Stimulated activated CD4-positive, alpha-beta T cell treated with anti-CD3 and anti-CD28 coated beads, Interleukin-4, amount 100 ng/mL, for 4 hours (primary cell): ENCODE measurements around the gene ZBTB38.

Experiments used
- DNase-seq, 2 experiments: peaks; one replicate each; pipeline ENCODE4 v3.0.0-alpha.2; 2020

Gene ZBTB38

DNA sequence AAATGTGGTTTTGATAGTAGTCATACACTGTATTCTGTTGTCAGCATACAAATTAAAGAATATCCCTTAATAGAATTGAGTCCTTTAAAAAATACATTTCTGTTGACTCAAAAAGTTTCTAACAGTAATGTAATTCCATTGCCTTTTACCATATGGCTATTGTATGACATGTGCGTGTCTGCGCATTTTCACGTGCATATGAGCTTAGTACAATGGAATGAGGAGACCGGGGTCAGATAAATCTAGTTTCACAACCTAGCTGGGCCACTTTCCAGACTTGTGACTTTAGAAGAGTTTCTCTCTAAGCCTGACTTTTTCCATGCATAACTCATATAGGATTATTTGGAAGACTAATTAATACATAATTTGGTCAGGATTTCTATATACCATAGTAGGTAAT lies 38.7 kb downstream of the ZBTB38 start:
- DNase-seq, result no peak

DNA sequence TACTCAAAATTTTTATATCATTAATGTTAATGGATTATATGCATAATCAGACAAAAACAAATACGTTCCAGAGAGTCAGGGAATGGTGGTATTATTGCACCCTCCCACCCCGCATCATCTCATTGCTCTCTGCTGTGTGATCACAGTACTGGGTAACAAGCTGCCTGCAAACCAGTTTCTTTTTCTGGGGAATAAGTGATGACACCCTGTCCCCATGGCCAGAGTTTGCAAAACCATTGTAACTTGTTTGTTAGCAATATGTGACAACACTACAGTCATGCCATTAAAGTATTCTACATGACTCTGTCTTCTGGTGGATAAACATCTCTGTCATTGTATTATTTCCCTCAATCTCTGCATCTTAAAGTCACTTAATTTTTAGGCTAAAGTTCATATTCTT lies 39.5 kb downstream of the ZBTB38 start:
- DNase-seq, result no peak

DNA sequence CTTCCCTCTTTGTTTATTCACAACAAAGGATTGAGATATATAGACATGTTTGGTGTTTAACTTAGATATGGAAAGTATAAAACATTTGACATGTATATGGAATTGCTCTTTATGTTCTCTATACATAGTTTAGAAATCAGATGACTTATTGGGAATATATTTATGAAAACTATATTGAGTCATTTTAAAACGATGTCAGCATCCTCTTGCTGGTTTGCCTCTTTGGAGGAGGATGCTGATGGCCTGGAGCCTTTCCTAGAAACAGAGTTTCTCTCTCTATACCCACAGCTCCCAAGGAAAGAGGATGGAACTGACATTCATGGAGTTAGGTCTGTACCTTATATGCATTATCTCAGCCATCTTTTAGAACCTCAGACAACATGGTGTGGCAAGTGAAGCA lies 40.3 kb downstream of the ZBTB38 start:
- DNase-seq, result no peak

DNA sequence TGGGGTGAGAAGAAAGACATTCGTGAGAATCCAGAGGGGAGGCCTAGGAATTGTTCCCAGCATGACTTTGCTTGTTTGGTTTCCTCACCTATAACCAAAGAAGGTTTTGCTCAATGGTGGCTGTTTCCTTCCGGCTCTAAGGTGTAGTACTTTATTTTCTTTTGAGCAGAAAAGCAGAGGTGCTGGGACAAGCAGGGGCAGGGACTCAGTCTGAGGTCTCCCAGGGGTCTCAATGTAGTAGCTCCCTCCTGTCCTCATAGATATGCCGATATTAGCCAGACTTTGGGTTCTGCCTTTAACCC lies 41.6 kb downstream of the ZBTB38 start:
- DNase-seq, result no peak

DNA sequence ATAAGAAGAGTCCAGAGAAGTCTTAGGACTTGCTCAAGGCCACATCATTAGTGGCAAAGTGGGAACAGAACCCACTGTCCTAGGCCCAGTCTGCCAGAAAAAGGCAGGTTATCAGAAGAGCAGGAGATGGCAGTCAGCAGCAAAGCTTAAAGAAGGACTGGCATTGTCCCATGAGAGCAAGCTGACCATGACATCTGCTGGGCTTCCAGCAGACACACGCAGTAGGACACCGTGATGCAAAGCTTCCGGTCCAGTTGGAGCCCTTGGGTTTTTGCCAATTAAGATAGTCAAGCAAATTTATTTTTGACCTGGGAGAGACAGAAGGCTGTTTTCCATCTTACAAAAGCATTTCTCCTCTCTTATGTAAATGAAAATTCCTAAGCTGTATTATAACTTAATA lies 42.1 kb downstream of the ZBTB38 start:
- DNase-seq, result no peak

DNA sequence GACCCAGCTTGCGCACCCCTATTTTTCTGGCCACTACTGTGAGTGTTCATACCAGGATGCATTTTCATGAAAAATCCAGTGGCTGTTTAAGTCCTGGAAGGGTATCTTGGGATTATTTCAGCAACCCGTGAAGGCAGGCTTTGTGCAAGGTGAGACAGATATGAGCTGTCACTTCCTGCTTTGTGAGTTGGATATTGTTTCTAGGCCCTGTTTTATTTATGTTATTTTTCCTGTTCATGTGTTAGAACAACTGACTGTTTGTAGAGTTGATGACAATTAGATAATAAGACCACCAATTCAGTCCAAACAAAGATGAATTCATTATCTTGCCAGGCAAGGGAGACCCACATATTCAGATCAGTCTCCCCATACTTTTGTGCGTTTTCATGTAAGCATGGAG lies 42.5 kb downstream of the ZBTB38 start:
- DNase-seq, result no peak

DNA sequence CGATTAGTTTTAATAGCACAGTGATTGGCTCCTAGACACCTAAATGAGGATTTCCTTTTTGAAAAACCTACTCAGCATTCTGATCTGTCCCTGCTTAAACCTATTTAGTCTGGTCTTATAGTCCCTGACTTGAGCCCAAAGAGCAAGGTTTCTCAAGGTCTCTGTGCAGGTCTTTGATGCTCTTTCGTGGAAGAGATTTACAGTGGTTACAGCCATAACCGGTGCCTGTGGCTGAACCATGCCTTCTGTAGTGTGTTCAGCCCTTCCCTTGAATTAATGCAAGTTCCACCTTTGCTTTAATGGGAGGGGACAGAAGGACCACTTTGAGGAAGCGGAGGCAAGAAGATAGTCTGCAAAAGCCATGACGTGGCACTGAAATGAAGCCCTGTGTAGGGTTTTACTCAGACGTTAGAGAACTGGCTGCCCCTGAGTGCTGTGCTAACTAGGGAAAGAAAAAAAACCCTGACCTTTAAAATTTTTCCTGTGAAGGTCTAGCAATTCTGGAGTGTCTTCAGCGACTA lies 43.0 kb downstream of the ZBTB38 start:
- DNase-seq, result peak; percentile 12 to 43

DNA sequence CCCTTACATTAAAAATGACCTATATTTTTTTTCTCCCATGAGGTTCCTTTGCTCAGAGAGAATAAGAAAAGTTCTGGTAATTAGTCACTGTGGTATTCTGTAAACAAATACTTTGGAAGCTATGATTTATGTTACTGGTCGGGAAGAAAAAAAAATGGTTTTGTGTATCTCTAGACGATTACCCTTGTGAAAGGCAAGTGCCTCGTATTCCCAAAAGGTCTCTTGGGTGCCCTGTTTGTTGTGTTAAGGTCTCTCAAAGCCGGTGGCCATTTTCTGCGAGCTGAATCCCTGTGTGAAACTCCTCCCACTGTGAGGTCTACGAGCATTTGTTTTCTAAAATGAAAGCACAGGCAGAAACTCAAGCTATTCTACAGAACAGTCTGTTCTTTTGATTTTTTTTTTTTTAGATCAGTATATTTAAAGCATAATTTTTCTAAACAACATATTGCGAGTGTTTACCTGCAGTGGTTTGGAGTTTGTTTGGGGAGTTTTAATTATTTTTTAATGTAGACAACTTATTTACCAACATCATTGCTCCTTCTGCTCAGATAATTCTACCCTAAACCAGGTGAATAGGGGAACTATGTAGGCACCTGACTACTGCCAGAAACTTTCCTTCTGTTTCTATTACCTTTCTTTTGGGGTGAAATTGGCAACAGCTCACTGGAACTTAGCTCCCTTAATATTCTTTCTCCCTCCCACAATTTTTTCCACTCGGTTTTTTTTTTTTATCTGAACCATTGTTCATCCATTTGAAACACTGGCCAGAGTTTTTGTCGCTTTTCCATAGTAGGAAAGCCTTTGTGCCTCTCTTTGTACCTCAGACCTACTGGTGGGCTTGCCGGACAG lies 44.0 kb downstream of the ZBTB38 start:
- peak; percentile 18 to 37 for DNase-seq

DNA sequence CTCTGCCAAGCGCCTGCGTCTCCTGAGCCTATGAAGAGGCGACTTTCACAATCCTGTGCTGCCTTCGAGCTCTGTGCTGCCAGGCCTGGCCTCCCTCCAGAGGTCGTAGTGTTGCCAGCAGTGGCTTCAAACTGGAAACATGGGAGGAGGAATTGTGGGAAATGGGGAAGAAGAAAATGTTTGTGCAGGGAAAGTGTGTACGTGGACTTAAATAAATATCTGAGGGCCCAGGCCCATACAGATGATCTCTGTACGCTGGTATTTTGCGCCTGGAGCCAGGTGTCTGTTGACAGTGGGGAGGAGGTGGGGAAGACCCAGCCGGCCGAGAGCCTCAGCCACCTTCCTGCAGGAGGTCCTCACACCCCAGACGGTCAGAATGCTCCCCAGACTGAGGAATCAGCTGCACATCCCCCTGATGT lies 44.6 kb downstream of the ZBTB38 start:
- DNase-seq, result no peak

DNA sequence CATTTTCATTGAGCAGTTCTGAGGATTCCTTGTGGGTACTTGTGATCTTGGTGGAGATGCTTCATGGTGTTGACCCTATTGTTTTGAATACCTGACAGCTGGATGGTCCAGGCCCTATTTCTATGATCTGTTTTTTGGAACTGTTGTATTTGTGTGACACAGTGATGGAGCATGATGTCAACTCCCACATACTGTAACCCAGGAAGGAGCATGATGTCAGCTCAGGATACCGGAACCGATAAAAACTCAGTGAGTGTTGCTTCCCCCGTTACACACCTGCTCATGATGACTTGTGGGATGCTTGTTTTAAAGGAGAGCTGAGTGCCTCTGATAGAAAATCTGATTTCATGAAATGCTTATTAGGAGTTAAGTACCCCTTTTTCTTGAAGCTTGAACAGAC lies 45.1 kb downstream of the ZBTB38 start:
- DNase-seq, result peak in 1 of 2 experiments; percentile 27

DNA sequence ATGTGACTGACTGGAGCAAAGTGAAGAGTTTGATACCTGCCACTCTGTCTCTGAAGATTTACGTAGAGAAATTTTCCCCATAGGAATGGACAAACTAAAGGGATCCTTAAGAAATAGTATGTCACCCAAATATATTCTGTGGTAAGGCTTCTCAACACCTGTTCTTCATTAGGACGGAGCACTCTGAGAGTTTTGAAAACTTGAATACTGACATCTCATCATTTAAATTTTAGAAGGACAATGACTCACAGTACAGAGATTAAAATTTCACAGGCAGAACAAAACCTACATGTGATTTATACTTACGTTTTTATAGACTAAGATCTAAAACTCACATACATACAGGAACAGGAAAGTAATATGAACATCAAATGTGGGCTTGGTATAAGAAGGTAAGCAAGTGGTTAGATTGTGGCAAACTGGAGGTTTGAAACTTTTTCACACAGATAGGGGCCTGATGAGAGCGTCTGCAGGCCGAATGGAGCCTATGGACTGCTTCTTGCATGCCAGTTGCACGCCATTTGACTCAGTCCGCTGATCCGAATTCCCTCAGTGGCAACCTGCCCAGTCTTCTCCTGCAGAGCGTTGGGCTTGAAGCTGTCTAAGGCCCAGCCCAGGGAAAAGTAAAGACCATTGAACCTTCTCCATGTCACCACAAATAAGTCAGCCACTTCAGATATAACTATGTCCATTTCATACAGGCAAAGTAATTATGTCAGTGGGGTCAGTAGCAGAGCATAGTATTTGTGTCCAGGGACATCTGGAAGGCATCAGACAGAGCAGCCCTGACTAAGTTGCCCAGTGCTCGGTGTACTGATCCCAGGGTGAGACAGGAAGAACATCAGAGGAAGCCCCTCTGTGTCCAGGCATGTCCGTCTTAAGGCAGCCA lies 45.7 kb downstream of the ZBTB38 start:
- DNase-seq, result no peak

DNA sequence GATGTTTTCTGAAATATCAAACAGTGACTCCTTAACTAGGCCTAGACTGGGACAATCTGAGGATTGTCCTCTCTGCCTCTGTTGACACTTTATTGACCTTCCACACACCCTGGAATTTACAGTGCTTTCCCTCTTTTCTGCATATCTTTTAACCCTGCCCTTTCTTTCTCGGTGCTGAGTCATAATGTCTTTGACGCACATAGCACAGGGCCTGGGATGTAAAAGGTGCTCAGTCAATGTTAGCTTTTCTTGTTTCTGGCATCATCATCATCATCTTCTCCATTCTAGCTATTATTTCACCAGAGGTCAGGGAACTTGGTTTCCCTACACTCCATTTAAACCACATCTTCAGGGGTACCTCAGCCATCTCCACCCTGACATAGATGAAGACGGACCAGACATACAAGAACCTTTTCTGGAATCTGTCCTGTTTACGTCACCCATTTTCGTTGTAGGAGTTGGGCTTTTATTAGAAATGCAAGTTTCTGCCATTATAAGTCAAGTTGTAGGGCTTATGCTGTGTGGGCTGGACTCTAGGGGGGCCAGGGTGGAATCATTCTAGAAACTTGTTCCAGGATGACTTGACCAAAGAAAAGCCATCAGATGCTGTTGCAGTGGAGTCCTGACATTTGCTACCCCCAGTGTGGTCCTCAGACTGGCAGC lies 46.6 kb downstream of the ZBTB38 start:
- no peak for DNase-seq

DNA sequence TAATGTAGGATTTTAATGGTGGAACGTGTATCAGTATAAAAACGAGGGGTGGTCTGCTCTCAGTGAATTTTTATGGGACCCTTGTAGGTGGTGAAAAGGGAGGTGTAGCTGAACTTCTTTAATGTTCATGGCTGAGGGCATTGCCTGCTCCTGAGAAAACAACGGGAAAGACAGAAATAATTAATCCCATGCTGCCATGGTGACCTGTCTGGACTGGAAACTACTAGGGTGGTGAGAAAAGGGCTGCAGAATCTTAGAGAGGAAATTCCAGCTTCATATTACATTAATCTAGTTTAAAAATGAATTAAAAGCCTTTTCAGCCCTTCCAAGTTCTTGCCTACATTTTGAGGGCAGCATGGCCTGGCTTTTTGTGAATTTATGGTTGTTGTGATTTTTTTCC lies 47.6 kb downstream of the ZBTB38 start:
- DNase-seq, result no peak
